AG10803 (cell line): Measurements from ENCODE around the gene GAP43.

Experiments
- DNase-seq: peaks from one replicate; pipeline ENCODE4 v3.0.0; 2010; ENCODE audit warnings: low read depth
- H3K4me3 ChIP-seq: 2 replicates; pipeline ENCODE4 v1.5.1; 2011; ENCODE audit warnings: mild to moderate bottlenecking, low read length, control low read depth
- TF ChIP-seq, protein P1 (sequence below): conservative IDR thresholded peaks from 2 replicates; pipeline ENCODE4 v1.5.1; 2011; ENCODE audit warnings: mild to moderate bottlenecking, low read length, control low read depth, inconsistent platforms

Gene GAP43

DNA sequence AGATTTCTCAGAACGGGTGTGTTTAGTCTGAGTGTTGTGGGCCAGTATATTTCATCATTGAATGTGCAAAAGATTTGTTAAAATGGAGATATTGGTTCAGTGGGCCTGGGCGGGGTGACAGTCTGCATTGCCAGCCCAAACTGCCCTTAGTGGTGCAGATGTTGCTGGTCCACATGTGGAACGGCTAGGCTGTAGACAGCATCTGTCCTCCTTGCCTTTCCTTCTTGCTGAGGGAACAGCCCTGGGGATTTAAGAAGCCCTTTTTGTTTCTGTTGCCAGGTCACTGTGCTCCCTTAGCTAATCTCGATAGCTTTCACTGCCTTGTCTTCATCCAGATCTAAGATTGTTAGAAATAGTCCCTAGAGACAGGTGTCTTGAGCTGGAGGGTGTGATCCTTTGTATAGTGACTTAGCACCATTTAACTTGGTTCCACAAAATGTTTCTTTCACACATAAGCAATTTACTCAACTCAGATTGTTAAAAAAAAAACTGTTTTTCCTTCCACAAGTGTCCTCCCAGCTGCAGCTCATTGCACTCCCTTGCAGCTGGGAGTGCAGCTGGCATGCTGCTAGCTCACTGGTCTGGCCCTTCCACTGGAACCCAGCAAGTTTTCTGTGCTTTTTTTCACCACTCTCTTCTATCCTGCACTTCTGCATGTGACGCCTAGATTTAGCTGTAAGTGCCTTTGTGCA, 37.5 kb downstream of the GAP43 start:
- TF ChIP-seq, protein P1, sequence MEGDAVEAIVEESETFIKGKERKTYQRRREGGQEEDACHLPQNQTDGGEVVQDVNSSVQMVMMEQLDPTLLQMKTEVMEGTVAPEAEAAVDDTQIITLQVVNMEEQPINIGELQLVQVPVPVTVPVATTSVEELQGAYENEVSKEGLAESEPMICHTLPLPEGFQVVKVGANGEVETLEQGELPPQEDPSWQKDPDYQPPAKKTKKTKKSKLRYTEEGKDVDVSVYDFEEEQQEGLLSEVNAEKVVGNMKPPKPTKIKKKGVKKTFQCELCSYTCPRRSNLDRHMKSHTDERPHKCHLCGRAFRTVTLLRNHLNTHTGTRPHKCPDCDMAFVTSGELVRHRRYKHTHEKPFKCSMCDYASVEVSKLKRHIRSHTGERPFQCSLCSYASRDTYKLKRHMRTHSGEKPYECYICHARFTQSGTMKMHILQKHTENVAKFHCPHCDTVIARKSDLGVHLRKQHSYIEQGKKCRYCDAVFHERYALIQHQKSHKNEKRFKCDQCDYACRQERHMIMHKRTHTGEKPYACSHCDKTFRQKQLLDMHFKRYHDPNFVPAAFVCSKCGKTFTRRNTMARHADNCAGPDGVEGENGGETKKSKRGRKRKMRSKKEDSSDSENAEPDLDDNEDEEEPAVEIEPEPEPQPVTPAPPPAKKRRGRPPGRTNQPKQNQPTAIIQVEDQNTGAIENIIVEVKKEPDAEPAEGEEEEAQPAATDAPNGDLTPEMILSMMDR: no peak
- H3K4me3 ChIP-seq: no peak overlapping the region
- no peak for DNase-seq

- H3K4me3 ChIP-seq: no peak overlapping the region
- TF ChIP-seq, protein P1: no peak
- no peak for DNase-seq
Observed at GRCh38 chr3:115662356-115662755, 39.0 kb downstream of the GAP43 start.

- no peak for DNase-seq
- no peak overlapping the region for H3K4me3 ChIP-seq
- TF ChIP-seq, protein P1: no peak
Observed at GRCh38 chr3:115663414-115663813, 40.1 kb downstream of the GAP43 start.

GRCh38 chr3:115666081-115666480, 42.8 kb downstream of the GAP43 start:
- TF ChIP-seq, protein P1: no peak
- no peak for DNase-seq
- no peak overlapping the region for H3K4me3 ChIP-seq

DNA sequence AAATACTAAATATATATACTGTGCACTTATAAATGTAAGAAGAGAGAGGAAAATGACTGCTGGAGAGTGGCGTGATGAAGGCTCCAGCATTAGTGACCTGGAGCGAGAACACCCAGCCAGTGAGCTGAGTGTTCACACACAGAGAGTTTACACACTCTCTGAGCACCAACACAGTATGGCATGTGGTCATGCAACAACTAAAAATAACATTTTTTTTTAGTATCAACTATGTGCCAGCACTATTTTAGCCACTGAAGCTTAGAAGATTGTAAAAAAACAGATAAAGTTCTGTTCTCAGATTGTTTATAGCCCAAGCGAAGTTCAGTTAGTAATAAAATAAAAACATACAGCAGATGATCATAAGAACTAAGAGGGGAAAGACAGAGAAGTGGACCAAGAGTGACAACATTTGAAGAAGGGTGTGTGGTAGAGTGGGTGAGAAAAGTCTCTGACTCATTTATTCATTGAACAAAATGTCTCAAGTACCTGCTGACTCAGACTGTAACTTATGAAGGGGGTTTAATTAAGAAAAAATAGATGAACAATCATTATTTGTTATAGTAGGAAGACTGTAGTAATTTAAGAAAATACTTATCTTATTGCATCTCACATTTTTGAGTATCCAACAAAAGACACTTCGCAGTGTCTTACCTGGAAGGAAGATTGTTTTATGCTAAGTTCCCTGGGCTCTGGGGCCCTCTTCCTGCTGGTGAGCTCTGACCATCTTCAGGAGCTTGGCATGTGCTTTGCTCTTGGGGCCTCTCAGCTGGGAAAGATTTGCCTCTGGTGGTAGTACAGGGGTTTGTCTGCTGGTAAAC, 43.8 kb downstream of the GAP43 start:
- no peak overlapping the region for H3K4me3 ChIP-seq
- DNase-seq: no peak
- TF ChIP-seq, protein P1: peak; percentile 12; the same call in 1 of the 2 replicates

- TF ChIP-seq, protein P1: no peak
- DNase-seq: no peak
Observed at GRCh38 chr3:115667738-115668065, 44.4 kb downstream of the GAP43 start.

GRCh38 chr3:115670911-115671310, 47.6 kb downstream of the GAP43 start:
- no peak overlapping the region for H3K4me3 ChIP-seq
- TF ChIP-seq, protein P1: no peak
- DNase-seq: peak; percentile 48

More at GRCh38 chr3:115667738-115668065, 44.4 kb downstream of the GAP43 start:
- H3K4me3 ChIP-seq: no peak overlapping the region
